Measurements from ENCODE around the gene RTN4RL1.
"Not testable (repeated sequence)": the region's sequence is repeated elsewhere in the genome, so short reads cannot be mapped to it uniquely, and the experiment has no call there.

The RTN4RL1 gene

GRCh38 chr17:2025622-2026309, 632 bp upstream of the RTN4RL1 start:
- peak; percentile 61 for DNase-seq (ENCODE audit: low read depth)

- no peak for DNase-seq (ENCODE audit: low read depth)
Observed at GRCh38 chr17:2024572-2025219, 438 bp downstream of the RTN4RL1 start.

GRCh38 chr17:2023692-2024571, 1.2 kb downstream of the RTN4RL1 start:
- DNase-seq (ENCODE audit: low read depth) = peak; percentile 69

- no peak for DNase-seq (ENCODE audit: low read depth)
Observed at GRCh38 chr17:2023256-2023655, 1.9 kb downstream of the RTN4RL1 start.

- DNase-seq (ENCODE audit: low read depth) = no peak
Observed at GRCh38 chr17:2022647-2023240, 2.4 kb downstream of the RTN4RL1 start.

GRCh38 chr17:2020721-2021120, 4.4 kb downstream of the RTN4RL1 start:
- no peak for DNase-seq (ENCODE audit: low read depth)

- DNase-seq (ENCODE audit: low read depth) = no peak
Observed at GRCh38 chr17:2019723-2020122, 5.4 kb downstream of the RTN4RL1 start.

- no peak for DNase-seq (ENCODE audit: low read depth)
Observed at GRCh38 chr17:2018716-2019510, 6.2 kb downstream of the RTN4RL1 start.

- no peak for DNase-seq (ENCODE audit: low read depth)
Observed at GRCh38 chr17:2017274-2017941, 7.7 kb downstream of the RTN4RL1 start.

- no peak for DNase-seq (ENCODE audit: low read depth)
Observed at GRCh38 chr17:2016494-2016893, 8.6 kb downstream of the RTN4RL1 start.

GRCh38 chr17:2015314-2015713, 9.8 kb downstream of the RTN4RL1 start:
- DNase-seq (ENCODE audit: low read depth) = no peak

GRCh38 chr17:2013994-2014317, 11.2 kb downstream of the RTN4RL1 start:
- peak; percentile 47 for DNase-seq (ENCODE audit: low read depth)

GRCh38 chr17:2013220-2013993, 11.7 kb downstream of the RTN4RL1 start:
- not testable (repeated sequence) for DNase-seq (ENCODE audit: low read depth)

- DNase-seq (ENCODE audit: low read depth) = no peak
Observed at GRCh38 chr17:2012499-2012898, 12.6 kb downstream of the RTN4RL1 start.

GRCh38 chr17:2011411-2012371, 13.4 kb downstream of the RTN4RL1 start:
- DNase-seq (ENCODE audit: low read depth) = peak; percentile 96

GRCh38 chr17:2009737-2010136, 15.4 kb downstream of the RTN4RL1 start:
- DNase-seq (ENCODE audit: low read depth) = no peak

GRCh38 chr17:2008332-2009126, 16.6 kb downstream of the RTN4RL1 start:
- DNase-seq (ENCODE audit: low read depth) = no peak

- DNase-seq (ENCODE audit: low read depth) = no peak
Observed at GRCh38 chr17:2004435-2004952, 20.6 kb downstream of the RTN4RL1 start.
